ENCODE data around the gene MS4A15. TPM values are rescaled to one million over a fixed set of nuclear protein-coding genes. Genes with fewer than 3 reads are reported as not detected.
"Not testable (repeated sequence)": the region's sequence is repeated elsewhere in the genome, so short reads cannot be mapped to it uniquely, and the experiment has no call there.

The MS4A15 gene
- total RNA-seq, 1 donor: not detected

- Histone ChIP-seq H3K27me3 (ENCODE audit: insufficient read depth, low read length) (no peaks in the 10 kb centered on the region), H3K4me3 (ENCODE audit: low read length) (no peak overlapping the region), H3K9me3 (ENCODE audit: low read depth, low read length) (no peaks in the 10 kb centered on the region), H3K4me1 (ENCODE audit: insufficient read depth, low read length) (no peaks in the 10 kb centered on the region)
These were observed 15.2 kb upstream of the MS4A15 start for GRCh38 chr11:60741421-60741820.

GRCh38 chr11:60743058-60743457 lies 13.6 kb upstream of the MS4A15 start:
- Histone ChIP-seq H3K4me3 (ENCODE audit: low read length) (no peak overlapping the region), H3K9me3 (ENCODE audit: low read depth, low read length) (no peaks in the 10 kb centered on the region), H3K27me3 (ENCODE audit: insufficient read depth, low read length) (no peaks in the 10 kb centered on the region), H3K4me1 (ENCODE audit: insufficient read depth, low read length) (no peaks in the 10 kb centered on the region)

- Histone ChIP-seq H3K27me3 (ENCODE audit: insufficient read depth, low read length) (no peaks in the 10 kb centered on the region), H3K4me3 (ENCODE audit: low read length) (no peak overlapping the region), H3K9me3 (ENCODE audit: low read depth, low read length) (no peaks in the 10 kb centered on the region), H3K4me1 (ENCODE audit: insufficient read depth, low read length) (no peaks in the 10 kb centered on the region)
These were observed 12.6 kb upstream of the MS4A15 start for GRCh38 chr11:60744114-60744513.

- H3K27me3 ChIP-seq (ENCODE audit: insufficient read depth, low read length): no peaks in the 10 kb centered on the region
- H3K4me1 ChIP-seq (ENCODE audit: insufficient read depth, low read length): no peaks in the 10 kb centered on the region
- no peak overlapping the region for H3K4me3 ChIP-seq (ENCODE audit: low read length)
- H3K9me3 ChIP-seq (ENCODE audit: low read depth, low read length): no peaks in the 10 kb centered on the region
These were observed 9.3 kb upstream of the MS4A15 start for GRCh38 chr11:60747359-60747873.

GRCh38 chr11:60748225-60748624 lies 8.4 kb upstream of the MS4A15 start:
- Histone ChIP-seq H3K27me3 (ENCODE audit: insufficient read depth, low read length) (no peaks in the 10 kb centered on the region), H3K9me3 (ENCODE audit: low read depth, low read length) (no peaks in the 10 kb centered on the region), H3K4me3 (ENCODE audit: low read length) (no peak overlapping the region), H3K4me1 (ENCODE audit: insufficient read depth, low read length) (no peaks in the 10 kb centered on the region)

GRCh38 chr11:60748821-60749220 lies 7.8 kb upstream of the MS4A15 start:
- H3K4me3 ChIP-seq (ENCODE audit: low read length): no peak overlapping the region

GRCh38 chr11:60750911-60751310 lies 5.8 kb upstream of the MS4A15 start:
- Histone ChIP-seq H3K27me3 (ENCODE audit: insufficient read depth, low read length) (no peaks in the 10 kb centered on the region), H3K4me1 (ENCODE audit: insufficient read depth, low read length) (no peaks in the 10 kb centered on the region), H3K9me3 (ENCODE audit: low read depth, low read length) (no peaks in the 10 kb centered on the region), H3K4me3 (ENCODE audit: low read length) (no peak overlapping the region)

More at GRCh38 chr11:60748821-60749220, 7.8 kb upstream of the MS4A15 start:
- H3K27me3 ChIP-seq (ENCODE audit: insufficient read depth, low read length): no peaks in the 10 kb centered on the region
- no peaks in the 10 kb centered on the region for H3K4me1 ChIP-seq (ENCODE audit: insufficient read depth, low read length)
- H3K9me3 ChIP-seq (ENCODE audit: low read depth, low read length): no peaks in the 10 kb centered on the region

- no peak overlapping the region for H3K4me3 ChIP-seq (ENCODE audit: low read length)
- no peaks in the 10 kb centered on the region for H3K9me3 ChIP-seq (ENCODE audit: low read depth, low read length)
- H3K4me1 ChIP-seq (ENCODE audit: insufficient read depth, low read length): no peaks in the 10 kb centered on the region
- H3K27me3 ChIP-seq (ENCODE audit: insufficient read depth, low read length): no peaks in the 10 kb centered on the region
These were observed 3.4 kb upstream of the MS4A15 start for GRCh38 chr11:60753309-60753708.

- H3K9me3 ChIP-seq (ENCODE audit: low read depth, low read length): no peaks in the 10 kb centered on the region
- H3K4me3 ChIP-seq (ENCODE audit: low read length): no peak overlapping the region
- peaks cover 8% of the 10 kb centered on the region for H3K4me1 ChIP-seq (ENCODE audit: insufficient read depth, low read length)
- H3K27me3 ChIP-seq (ENCODE audit: insufficient read depth, low read length): no peaks in the 10 kb centered on the region
These were observed 1.8 kb upstream of the MS4A15 start for GRCh38 chr11:60754887-60755286.

GRCh38 chr11:60757231-60757800 lies 649 bp downstream of the MS4A15 start:
- no peaks in the 10 kb centered on the region for H3K9me3 ChIP-seq (ENCODE audit: low read depth, low read length)
- peaks cover 9% of the 10 kb centered on the region for H3K4me1 ChIP-seq (ENCODE audit: insufficient read depth, low read length)
- no peaks in the 10 kb centered on the region for H3K27me3 ChIP-seq (ENCODE audit: insufficient read depth, low read length)
- no peak overlapping the region for H3K4me3 ChIP-seq (ENCODE audit: low read length)

GRCh38 chr11:60758671-60759070 lies 2.0 kb downstream of the MS4A15 start:
- H3K4me1 ChIP-seq (ENCODE audit: insufficient read depth, low read length); H3K4me3 ChIP-seq (ENCODE audit: low read length); H3K27me3 ChIP-seq (ENCODE audit: insufficient read depth, low read length); H3K9me3 ChIP-seq (ENCODE audit: low read depth, low read length): not testable (repeated sequence)

- H3K4me3 ChIP-seq (ENCODE audit: low read length); H3K4me1 ChIP-seq (ENCODE audit: insufficient read depth, low read length); H3K9me3 ChIP-seq (ENCODE audit: low read depth, low read length); H3K27me3 ChIP-seq (ENCODE audit: insufficient read depth, low read length): not testable (repeated sequence)
These were observed 3.0 kb downstream of the MS4A15 start for GRCh38 chr11:60759438-60760225.

- Histone ChIP-seq H3K27me3 (ENCODE audit: insufficient read depth, low read length) (no peaks in the 10 kb centered on the region), H3K9me3 (ENCODE audit: low read depth, low read length) (no peaks in the 10 kb centered on the region), H3K4me1 (ENCODE audit: insufficient read depth, low read length) (peaks cover 9% of the 10 kb centered on the region), H3K4me3 (ENCODE audit: low read length) (no peak overlapping the region)
These were observed 4.9 kb downstream of the MS4A15 start for GRCh38 chr11:60761436-60762190.

- Histone ChIP-seq H3K27me3 (ENCODE audit: insufficient read depth, low read length) (no peaks in the 10 kb centered on the region), H3K4me1 (ENCODE audit: insufficient read depth, low read length) (peaks cover 9% of the 10 kb centered on the region), H3K4me3 (ENCODE audit: low read length) (no peak overlapping the region), H3K9me3 (ENCODE audit: low read depth, low read length) (no peaks in the 10 kb centered on the region)
These were observed 6.4 kb downstream of the MS4A15 start for GRCh38 chr11:60762851-60763691.

Measured in mononuclear cell (primary cell).